ENCODE data around the gene GCH1.
"Not testable (repeated sequence)": the region's sequence is repeated elsewhere in the genome, so short reads cannot be mapped to it uniquely, and the experiment has no call there.

The GCH1 gene

GRCh38 chr14:54822685-54823084, 79.9 kb downstream of the GCH1 start:
- no peak for DNase-seq (ENCODE audit: low read depth in 2 of 2)

GRCh38 chr14:54818201-54819133, 84.2 kb downstream of the GCH1 start:
- no peak for DNase-seq (ENCODE audit: low read depth in 2 of 2)

- no peak for DNase-seq (ENCODE audit: low read depth in 2 of 2)
These were observed 85.1 kb downstream of the GCH1 start for GRCh38 chr14:54817506-54817905.

GRCh38 chr14:54816450-54816849, 86.2 kb downstream of the GCH1 start:
- no peak for DNase-seq (ENCODE audit: low read depth in 2 of 2)

- no peak for DNase-seq (ENCODE audit: low read depth in 2 of 2)
These were observed 87.1 kb downstream of the GCH1 start for GRCh38 chr14:54815515-54815914.

GRCh38 chr14:54815016-54815415, 87.6 kb downstream of the GCH1 start:
- no peak for DNase-seq (ENCODE audit: low read depth in 2 of 2)

GRCh38 chr14:54814076-54814475, 88.5 kb downstream of the GCH1 start:
- peak in 1 of 2 donors; percentile 17 for DNase-seq (ENCODE audit: low read depth in 2 of 2)

GRCh38 chr14:54813081-54813480, 89.5 kb downstream of the GCH1 start:
- no peak for DNase-seq (ENCODE audit: low read depth in 2 of 2)

- no peak for DNase-seq (ENCODE audit: low read depth in 2 of 2)
These were observed 90.0 kb downstream of the GCH1 start for GRCh38 chr14:54812617-54813016.

- no peak for DNase-seq (ENCODE audit: low read depth in 2 of 2)
These were observed 92.9 kb downstream of the GCH1 start for GRCh38 chr14:54809767-54810166.

- DNase-seq (ENCODE audit: low read depth in 2 of 2): no peak
These were observed 94.1 kb downstream of the GCH1 start for GRCh38 chr14:54808326-54809161.

- DNase-seq (ENCODE audit: low read depth in 2 of 2): no peak
These were observed 94.7 kb downstream of the GCH1 start for GRCh38 chr14:54807881-54808280.

GRCh38 chr14:54807428-54807827, 95.2 kb downstream of the GCH1 start:
- no peak for DNase-seq (ENCODE audit: low read depth in 2 of 2)

- no peak for DNase-seq (ENCODE audit: low read depth in 2 of 2)
These were observed 96.0 kb downstream of the GCH1 start for GRCh38 chr14:54806616-54807015.

- peak; percentile 68 to 79 for DNase-seq (ENCODE audit: low read depth in 2 of 2)
These were observed 96.9 kb downstream of the GCH1 start for GRCh38 chr14:54805445-54806322.

- DNase-seq (ENCODE audit: low read depth in 2 of 2): no peak
These were observed 97.6 kb downstream of the GCH1 start for GRCh38 chr14:54805070-54805444.

GRCh38 chr14:54804538-54805041, 98.0 kb downstream of the GCH1 start:
- DNase-seq (ENCODE audit: low read depth in 2 of 2): no peak

- no peak for DNase-seq (ENCODE audit: low read depth in 2 of 2)
These were observed 98.6 kb downstream of the GCH1 start for GRCh38 chr14:54803926-54804537.

GRCh38 chr14:54803396-54803795, 99.2 kb downstream of the GCH1 start:
- DNase-seq (ENCODE audit: low read depth in 2 of 2): no peak

GRCh38 chr14:54801482-54801881, 101.1 kb downstream of the GCH1 start:
- not testable (repeated sequence) for DNase-seq (ENCODE audit: low read depth in 2 of 2)
